Measurements from ENCODE around the gene CMYA5. TPM values are rescaled to one million over a fixed set of nuclear protein-coding genes. Genes with fewer than 3 reads are reported as not detected.

CMYA5 gene
- total and polyA plus RNA-seq, 9 of the 15 experiments (the other 6 are each of a cell fraction or from before 2014, with no cell fraction given): 0.18 to 1.1 (median 0.32) TPM

DNA sequence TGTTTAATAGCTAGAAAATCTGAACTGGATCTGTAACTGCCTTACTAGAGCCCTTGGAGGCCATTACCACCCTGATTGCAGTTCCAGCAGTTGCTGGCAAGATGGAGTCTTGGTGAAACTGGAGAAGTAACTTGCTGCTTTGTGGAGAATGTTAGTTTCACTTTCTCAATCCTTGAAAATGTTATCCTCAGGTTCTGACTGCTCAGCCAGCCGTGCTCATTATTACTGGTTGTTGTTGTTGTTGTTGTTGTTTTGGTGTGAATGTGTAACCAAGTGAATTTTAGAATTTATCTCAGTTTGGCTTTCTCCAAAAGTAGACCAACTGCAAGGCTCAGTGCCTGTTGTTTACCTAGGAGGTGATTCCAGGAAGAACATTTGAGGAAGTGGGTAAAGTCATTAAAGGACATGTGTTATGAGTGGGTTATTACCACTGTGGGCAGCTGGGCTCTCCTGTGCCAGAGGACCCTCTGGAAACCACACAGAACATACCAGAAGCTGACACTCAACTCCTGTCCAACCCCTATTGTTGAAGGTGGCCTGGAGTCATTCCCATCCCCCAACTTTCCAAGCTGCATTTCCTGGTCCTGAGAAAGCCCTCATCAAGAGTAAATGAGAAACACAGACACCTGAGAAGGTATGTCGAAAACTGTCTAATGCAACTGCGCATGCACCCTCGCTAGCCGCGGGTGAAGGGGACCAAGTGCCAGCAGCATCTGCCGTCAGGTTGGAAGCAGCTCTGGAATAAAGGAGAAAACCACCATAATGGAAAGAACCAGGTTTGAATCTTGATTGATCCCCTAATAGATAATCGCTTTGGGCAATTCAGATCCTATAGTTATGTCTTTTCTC lies 111.6 kb downstream of the CMYA5 start (continued):
- TF ChIP-seq, protein P1, sequence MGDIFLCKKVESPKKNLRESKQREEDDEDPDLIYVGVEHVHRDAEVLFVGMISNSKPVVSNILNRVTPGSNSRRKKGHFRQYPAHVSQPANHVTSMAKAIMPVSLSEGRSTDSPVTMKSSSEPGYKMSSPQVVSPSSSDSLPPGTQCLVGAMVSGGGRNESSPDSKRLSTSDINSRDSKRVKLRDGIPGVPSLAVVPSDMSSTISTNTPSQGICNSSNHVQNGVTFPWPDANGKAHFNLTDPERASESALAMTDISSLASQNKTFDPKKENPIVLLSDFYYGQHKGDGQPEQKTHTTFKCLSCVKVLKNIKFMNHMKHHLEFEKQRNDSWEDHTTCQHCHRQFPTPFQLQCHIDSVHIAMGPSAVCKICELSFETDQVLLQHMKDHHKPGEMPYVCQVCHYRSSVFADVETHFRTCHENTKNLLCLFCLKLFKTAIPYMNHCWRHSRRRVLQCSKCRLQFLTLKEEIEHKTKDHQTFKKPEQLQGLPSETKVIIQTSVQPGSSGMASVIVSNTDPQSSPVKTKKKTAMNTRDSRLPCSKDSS (IDR thresholded peaks at IDR 0.05; ENCODE audit: low read depth, partially characterized antibody): no peak
- TF ChIP-seq LCOR (CRISPR knock-in tag; IDR thresholded peaks at IDR 0.05) (no peak), MTA1 (IDR thresholded peaks at IDR 0.05; ENCODE audit: borderline replicate concordance) (no peak), SMARCB1 (IDR thresholded peaks at IDR 0.05; ENCODE audit: insufficient read length, low read depth) (no peak), FOXK2 (conservative IDR thresholded peaks at IDR 0.05 in 1 of 2, IDR thresholded peaks at IDR 0.05 in 1 of 2; ENCODE audit: low read depth in 2 of 2) (peak; percentile 70 to 72; a peak in 3 of 4 replicates), ZNF140 (CRISPR knock-in tag; IDR thresholded peaks at IDR 0.05) (no peak), L3MBTL2 (IDR thresholded peaks at IDR 0.05) (no peak), MEF2D (tag; conservative IDR thresholded peaks at IDR 0.05; ENCODE audit: low read depth) (0 out of 2 replicates have a peak, but pooled peaks have one; percentile 37)
- TF ChIP-seq, protein P2, sequence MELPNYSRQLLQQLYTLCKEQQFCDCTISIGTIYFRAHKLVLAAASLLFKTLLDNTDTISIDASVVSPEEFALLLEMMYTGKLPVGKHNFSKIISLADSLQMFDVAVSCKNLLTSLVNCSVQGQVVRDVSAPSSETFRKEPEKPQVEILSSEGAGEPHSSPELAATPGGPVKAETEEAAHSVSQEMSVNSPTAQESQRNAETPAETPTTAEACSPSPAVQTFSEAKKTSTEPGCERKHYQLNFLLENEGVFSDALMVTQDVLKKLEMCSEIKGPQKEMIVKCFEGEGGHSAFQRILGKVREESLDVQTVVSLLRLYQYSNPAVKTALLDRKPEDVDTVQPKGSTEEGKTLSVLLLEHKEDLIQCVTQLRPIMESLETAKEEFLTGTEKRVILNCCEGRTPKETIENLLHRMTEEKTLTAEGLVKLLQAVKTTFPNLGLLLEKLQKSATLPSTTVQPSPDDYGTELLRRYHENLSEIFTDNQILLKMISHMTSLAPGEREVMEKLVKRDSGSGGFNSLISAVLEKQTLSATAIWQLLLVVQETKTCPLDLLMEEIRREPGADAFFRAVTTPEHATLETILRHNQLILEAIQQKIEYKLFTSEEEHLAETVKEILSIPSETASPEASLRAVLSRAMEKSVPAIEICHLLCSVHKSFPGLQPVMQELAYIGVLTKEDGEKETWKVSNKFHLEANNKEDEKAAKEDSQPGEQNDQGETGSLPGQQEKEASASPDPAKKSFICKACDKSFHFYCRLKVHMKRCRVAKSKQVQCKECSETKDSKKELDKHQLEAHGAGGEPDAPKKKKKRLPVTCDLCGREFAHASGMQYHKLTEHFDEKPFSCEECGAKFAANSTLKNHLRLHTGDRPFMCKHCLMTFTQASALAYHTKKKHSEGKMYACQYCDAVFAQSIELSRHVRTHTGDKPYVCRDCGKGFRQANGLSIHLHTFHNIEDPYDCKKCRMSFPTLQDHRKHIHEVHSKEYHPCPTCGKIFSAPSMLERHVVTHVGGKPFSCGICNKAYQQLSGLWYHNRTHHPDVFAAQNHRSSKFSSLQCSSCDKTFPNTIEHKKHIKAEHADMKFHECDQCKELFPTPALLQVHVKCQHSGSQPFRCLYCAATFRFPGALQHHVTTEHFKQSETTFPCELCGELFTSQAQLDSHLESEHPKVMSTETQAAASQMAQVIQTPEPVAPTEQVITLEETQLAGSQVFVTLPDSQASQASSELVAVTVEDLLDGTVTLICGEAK (IDR thresholded peaks at IDR 0.05): no peak
- TF ChIP-seq, protein P2 (CRISPR knock-in tag; IDR thresholded peaks at IDR 0.05): no peak
- TF ChIP-seq, protein P3, sequence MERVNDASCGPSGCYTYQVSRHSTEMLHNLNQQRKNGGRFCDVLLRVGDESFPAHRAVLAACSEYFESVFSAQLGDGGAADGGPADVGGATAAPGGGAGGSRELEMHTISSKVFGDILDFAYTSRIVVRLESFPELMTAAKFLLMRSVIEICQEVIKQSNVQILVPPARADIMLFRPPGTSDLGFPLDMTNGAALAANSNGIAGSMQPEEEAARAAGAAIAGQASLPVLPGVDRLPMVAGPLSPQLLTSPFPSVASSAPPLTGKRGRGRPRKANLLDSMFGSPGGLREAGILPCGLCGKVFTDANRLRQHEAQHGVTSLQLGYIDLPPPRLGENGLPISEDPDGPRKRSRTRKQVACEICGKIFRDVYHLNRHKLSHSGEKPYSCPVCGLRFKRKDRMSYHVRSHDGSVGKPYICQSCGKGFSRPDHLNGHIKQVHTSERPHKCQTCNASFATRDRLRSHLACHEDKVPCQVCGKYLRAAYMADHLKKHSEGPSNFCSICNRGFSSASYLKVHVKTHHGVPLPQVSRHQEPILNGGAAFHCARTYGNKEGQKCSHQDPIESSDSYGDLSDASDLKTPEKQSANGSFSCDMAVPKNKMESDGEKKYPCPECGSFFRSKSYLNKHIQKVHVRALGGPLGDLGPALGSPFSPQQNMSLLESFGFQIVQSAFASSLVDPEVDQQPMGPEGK (CRISPR knock-in tag; IDR thresholded peaks at IDR 0.05; ENCODE audit: borderline replicate concordance): no peak
- TF ChIP-seq, protein P4, sequence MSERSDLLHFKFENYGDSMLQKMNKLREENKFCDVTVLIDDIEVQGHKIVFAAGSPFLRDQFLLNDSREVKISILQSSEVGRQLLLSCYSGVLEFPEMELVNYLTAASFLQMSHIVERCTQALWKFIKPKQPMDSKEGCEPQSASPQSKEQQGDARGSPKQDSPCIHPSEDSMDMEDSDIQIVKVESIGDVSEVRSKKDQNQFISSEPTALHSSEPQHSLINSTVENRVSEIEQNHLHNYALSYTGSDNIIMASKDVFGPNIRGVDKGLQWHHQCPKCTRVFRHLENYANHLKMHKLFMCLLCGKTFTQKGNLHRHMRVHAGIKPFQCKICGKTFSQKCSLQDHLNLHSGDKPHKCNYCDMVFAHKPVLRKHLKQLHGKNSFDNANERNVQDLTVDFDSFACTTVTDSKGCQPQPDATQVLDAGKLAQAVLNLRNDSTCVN (CRISPR knock-in tag; IDR thresholded peaks at IDR 0.05): no peak

Data from K562 (cell line).